GM21447 (cell line): ENCODE measurements around the gene FANK1.

Experiments used
- ATAC-seq: cut with Tn5 transposase; IDR thresholded peaks from one replicate; pipeline ENCODE4 v1.9.1; 2021; ENCODE audit not compliant: unreplicated experiment

Gene FANK1

DNA sequence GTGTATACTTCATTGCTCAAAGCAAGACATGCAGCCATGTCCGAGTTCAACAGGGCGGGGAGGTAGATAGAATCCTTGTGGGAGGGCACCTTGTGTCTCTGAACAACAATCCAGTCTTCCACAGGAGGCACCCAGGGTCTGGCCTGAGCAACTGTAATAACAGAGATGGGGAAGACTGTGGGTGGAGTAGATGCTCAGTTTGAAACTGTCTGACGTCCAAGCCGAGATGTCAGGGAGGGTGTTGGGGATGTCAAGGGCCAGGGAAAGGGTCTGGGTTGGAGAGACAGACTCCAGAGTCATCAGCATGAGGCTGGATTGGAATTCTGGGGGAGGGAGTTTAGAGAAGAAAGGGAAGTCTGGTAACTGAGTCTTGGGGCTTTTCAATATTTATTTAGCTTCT is 88.0 kb downstream of the FANK1 start:
- ATAC-seq: no peak

DNA sequence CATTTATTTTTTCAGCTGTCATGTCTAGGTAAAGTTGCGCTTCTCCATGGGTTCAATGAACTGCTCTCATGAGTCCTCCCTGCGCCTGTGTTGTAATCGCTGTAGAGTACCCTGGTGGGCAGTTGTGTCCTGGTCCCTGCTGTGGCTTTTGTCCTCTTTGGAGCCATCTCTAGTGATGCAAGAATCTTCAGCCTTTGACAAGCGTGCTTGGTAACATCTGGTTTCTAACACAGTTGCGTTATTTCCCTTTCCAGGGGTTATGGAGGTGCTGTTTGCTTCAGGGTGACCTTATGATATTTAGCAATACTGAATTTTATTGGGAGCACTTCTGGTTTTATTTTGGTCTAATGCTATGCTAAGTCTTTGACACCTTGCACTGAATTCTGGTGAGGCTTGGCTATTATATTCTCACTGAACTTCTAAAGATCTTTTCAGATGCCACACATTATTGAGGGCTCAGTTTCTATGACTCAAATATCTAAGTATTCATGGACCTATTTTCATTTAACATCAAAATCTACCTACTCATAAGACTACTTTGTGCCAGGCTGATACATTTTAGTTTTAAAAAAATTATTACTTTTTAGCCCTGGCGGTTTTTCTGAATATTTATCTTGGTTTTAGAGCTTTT is 88.6 kb downstream of the FANK1 start:
- no peak for ATAC-seq

DNA sequence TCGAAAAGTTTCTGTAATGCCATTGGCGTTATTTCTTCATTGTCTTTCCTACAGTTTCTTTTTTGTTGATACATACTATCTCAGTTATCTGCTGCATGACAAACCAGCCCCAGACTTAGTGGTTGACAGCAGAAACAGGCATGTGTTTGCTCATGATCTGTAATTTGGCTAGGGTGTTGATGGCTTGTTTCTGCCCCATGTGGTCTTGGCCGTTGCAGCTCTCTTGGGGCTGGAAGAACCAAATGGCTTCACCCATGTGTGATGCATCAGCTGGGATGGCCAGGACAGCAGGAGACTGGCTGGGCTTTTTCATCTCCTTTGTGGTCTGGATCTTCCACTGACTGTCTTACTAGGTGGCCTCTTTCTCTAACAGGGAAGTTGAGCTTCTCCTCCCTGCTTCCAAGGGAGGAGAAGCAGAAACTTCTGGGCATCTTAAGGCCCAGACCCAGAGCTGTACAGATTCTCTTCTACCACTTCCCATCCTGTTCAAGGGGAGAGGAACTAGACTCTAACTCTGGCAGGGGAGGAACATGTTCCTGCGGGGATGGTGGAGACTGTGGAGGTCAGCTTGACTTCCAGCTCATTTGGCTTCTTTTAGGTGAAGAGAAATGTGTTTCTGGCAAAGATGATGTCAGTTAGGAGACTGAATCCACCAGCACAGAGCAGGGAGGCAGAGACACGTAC is 89.3 kb downstream of the FANK1 start:
- no peak for ATAC-seq

DNA sequence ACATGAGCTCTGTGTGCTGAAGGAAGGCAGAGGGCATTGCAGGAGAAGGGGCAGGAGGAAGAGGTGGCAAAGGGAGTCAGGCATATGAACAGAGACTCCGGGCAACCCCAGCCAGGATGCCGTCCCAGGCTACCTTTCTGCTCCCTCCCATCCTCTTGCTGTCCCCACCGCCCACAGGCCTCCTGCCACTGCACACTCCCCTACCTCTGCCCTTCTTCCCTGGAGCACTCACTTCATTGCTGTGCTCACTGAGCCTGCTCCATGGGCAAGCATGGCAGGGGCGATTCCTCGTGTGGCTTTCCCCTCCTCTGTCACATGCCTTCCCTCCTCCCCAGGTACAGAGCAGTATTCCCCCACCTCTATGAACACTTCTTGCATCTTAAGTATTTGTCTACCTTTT is 93.4 kb downstream of the FANK1 start:
- no peak for ATAC-seq

DNA sequence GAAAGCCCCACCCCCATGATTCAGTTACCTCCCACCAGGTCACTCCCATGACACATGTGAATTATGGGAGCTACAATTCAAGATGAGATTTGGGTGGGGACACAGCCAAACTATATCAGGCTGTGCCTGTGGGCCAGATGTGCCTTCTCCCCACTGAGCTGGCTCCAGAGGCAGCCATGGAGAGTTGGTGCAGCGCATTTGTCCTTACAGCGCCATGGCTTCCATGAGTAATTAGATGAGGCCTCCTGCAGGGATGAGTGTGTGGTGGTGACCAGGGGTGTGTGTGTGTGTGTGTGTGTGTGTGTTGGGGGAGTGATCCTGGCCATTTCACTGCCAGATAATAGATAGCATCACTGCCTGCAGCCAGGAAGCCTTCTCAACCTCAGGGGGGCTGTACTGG is 94.6 kb downstream of the FANK1 start:
- no peak for ATAC-seq

DNA sequence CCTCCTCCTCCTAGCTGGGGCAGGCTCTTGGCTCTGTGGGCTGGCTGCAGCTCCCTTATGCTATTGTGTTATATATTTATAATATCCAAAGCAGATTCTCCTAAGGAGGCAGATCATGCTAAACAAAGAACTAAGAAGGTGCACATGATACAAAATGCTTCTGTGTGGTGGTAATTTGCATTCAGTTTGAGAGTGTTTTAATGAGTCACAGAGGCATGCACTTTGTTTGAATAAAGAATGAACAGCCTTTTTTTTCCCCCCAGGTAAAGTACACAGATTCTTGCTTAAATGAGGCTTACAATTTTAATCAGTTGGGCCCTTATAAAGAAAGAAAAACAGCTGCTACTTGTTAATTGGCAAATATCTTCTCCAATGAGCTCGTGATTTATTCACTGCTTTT is 95.0 kb downstream of the FANK1 start:
- ATAC-seq: no peak

DNA sequence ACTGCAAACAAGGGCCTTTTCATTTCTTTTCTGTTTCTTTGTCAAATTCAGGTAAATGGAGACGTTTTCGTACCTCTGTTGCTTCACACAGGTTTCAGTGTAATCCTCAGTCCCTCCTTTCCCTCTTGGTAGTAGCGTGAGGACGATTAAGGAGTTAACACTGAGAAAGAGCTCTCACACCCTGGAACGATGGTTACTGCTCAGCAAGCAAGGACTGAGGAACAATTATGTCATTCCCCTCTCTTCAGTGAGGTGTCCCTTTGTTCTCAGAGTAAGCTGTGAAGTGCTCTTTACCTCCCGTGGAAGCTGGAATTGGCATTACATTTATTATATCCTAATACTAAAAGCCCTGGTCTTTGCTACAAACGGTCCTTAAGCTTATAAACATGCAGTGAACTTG is 95.9 kb downstream of the FANK1 start:
- no peak for ATAC-seq

DNA sequence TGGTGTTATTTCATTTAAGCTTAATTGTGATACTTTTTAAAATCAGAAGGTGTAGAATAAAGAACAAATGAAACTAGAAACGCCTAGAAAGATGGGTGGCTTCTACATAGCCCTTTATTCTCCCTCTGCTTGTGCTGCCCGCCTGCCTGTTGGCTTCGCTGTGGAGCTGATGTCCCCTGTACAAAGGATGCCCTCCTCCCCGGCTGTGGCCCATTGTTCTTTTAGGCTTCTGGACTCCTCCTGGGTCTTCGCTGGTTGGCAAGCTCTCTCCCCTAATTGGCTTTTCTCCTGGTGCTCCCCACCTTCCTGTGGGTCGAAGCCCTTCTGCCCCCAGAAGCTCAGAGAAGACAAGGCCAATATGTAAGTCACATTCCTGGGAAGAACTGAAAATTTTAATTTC is 98.2 kb downstream of the FANK1 start:
- no peak for ATAC-seq

DNA sequence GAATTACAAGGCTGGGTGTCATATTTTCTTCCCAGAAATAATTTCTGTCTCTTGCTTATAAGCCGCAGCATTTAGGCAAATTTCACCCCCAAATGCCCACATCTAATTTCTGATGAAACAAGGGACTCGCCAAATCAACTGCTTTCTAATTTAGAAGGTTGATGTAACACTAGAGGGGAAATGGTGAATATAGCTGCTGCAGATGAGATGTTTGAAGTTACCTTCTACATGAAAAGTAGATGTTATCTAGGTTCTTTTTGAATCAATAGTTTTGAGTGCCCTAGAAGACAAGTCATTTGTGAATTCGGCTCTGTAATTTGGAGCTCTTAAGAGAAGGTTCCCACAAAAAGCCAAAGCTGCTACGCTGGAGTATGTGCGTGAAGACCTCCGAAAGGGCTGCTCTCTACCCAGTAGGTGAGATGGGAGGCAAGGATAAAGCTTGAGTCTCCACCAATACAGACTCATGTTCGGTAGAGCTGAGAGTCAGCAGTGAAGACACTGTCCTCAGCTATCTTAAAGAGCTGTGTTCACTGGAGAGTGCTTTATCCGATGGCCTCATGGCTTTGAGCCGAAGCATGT is 99.5 kb downstream of the FANK1 start:
- ATAC-seq: no peak

DNA sequence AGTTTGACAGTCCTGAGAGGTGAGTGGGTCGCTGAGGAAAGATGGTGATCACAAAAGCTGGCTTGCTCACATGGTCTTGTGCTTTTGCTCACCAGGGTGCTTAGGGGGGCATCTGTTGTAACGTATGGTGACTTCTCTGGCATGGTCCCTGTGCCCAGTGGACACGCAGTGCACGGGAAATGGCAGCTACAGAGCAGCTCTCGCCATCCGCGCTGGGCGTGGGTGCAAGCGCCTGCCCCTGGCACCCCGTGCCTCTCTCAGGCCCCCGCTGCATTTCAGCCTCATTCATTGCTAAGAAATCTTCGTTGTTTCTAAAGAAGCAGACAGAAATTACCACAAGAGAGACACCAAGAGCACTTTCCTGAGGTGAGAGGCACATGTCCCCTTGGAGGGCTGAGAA is 101.2 kb downstream of the FANK1 start:
- no peak for ATAC-seq

DNA sequence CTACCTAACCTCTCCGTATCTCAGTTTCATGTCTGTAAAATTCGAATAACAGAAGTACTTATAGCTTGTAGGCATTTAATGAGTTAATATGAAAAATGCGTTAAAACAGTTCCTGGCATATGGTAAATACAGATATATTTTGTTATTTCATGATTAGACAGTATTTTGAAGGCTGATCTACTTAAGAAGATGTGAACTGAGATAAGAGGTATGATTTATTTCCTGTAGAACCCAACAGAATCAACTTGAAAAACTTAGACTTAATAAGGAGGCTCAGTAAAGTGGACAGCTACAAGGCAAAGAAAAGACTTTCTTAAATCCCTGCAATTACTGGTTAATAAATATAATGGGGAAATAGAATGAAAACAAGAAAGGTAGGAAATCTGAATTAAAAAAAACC is 103.3 kb downstream of the FANK1 start:
- ATAC-seq: no peak

DNA sequence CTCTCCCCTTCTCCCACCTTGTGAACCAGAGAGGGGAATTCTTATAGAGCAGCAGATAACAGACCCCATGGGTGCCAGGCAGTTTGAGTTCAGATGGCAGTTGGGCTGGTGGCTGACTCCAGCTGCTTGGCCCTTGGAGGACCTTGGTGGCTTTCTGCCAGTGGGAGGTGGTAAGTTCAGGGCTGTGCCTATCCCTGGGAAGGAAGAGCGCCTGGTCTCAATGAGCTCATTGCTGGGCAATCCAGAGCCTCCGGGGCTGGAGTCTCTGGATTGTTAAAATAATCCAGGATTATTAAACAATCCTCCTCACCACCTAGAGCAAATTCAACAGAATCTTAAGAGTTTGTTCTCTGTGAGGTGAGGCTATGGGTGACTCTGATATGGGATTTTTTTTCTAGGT is 105.2 kb downstream of the FANK1 start:
- no peak for ATAC-seq

DNA sequence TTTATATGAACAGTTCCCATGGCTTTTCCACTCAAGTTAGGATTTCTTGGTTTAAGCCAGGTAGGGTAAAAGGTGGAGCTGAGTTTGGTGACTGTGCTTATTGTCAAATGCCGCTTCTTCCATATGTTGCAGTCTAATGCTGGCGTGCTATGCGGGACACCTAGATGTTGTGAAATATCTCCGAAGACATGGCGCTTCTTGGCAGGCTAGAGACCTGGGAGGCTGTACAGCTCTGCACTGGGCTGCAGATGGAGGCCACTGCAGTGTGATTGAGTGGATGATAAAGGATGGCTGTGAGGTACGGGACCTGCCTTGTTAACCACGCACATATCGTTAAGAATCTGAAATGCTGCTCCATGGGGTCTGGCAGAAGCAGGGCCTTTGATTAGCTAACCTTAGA is 108.4 kb downstream of the FANK1 start:
- no peak for ATAC-seq

DNA sequence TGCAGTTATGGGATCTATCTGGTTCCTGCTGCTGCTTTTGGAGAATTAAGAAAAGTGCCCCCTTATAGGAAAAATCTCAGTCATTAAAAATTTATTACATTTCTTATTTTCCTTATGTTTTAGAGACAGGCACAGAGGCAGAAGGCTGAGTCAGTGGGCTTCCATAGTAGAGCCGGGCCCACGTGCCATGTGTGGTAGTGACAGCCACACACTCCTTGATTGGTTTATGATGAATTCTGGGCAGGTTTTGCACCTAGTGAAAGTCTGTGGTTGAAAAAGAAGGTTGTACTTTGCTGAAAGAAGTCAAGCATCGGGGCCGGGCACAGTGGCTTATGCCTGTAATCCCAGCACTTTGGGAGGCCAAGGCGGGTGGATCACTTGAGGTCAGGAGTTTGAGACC is 109.9 kb downstream of the FANK1 start:
- no peak for ATAC-seq

DNA sequence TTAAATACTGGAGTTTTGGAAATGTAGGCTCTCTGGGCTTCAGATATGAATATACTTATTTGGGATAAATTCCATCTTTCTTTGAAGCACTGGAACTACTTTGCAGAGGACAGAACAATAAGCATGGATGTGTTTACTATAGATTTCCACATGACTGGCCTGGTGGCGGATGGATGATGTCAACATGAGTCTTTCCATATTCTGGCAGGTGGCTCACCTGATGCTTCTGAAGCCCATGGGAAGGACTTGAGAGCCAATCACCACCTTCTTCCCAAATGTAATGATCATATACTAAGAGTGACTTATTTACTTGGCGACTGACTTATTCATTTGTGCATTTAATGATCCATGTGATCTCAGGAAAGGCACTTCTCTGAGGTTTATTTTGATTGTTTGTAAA is 110.5 kb downstream of the FANK1 start:
- no peak for ATAC-seq

DNA sequence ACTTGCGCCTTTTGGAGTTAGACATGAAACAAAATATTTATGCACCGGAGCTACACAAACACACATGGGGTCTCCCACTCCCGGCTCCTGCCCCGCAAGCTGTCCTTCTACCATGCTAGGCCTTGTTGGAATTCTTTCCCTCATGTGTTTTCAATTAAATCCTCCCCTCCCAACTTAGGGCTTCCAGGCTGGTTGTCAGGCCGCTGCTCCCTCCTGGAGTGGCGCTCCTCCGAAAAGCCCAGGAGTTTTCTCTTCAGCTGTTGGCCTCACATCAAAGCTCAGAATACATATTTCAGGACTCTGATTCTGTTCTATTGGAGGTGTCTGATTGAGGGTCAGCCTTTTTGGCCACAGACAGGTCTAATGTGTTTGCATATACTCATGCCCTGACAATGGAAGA is 113.3 kb downstream of the FANK1 start:
- ATAC-seq: no peak

DNA sequence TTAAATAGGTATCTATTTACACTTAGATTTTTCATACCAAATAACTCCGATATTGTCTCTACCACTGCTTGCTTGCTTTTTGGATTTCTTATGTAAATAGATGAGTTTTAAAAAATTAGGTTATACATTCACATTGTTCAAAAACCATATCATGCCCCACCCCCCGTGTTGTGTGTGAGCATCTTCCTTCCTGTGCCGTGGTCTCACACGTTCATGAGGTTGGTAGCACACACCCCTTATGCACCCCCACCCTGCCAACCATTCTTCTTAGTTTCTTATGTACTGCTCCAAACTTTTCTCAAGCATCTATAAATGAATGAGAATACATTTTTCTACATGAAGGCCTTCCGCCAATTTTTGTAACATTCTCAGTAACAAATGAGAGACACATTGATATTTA is 115.6 kb downstream of the FANK1 start:
- ATAC-seq: no peak

DNA sequence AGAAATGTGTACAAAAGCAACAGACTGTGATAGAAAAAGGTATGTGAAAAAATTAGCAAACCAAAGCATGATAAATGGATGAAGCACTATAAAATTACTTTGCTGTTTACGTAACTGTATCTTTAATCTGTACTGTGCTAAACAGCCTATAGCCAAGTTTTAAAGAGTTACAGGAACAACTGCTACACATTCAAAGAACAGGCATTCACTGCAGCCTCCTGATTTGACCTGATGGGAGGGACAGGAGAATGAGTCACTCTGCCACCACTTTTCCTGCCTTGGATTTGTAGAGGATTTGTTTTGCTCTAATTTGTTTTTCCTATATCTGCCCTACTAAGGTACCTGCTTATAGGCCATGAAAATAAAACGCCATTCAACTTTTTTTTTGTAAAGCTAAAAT is 116.1 kb downstream of the FANK1 start:
- no peak for ATAC-seq

DNA sequence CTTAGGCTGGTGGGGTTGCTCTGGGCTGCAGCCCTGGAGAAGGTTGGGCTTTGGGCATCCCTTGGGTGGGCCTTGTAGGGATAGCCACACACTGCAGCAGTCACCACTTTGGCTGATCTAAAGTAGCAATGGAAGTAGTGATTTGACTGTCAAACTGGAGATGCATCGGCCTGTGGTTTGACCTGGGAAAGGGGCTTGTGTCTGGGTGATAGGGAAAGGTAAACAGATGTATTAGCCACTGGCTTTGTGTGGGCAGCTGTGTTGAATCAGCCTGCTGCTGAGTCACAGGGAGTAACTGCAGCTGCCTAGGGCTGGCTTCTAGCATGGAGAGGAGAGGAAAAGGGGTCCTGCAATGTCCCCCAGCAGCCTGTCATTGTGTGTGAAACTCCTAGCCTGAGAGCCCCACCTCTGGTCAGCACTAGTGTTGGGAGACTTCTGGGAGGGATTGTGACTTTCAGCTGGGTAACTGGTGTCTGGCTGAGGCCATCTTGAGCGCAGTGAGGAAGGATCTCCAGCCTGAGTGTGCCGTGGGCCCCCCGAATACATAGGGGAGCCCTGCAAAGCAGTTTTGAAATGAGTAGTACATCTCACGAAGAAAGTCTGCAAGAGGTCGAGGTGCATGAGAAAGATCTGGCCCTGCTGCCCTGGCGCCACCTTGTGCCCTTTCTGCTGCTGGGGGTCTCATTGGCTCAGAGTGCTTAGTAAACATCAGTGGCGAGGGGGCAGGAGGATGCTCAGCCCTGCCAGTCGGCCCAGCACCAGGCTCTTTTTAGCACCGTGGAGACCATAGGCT is 117.3 kb downstream of the FANK1 start:
- ATAC-seq: no peak

DNA sequence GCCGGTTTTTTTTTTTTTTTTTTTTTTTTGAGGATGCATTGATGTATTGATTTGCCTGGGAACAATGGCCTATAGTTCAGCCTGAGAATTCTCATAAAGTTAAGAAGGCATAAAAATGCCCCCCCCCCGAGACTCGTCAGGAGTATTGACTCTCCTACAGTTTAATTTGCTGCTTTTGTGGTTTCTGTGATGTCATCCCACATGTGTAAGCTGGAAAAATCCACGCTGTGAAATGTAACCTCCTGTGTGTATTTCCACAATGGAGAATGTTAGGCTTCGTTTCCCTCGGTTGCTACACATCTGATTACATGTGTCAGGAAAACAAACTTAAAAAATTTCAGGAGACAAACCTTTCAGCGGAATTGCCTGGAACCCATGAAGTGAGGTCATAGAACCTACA is 117.9 kb downstream of the FANK1 start:
- no peak for ATAC-seq

DNA sequence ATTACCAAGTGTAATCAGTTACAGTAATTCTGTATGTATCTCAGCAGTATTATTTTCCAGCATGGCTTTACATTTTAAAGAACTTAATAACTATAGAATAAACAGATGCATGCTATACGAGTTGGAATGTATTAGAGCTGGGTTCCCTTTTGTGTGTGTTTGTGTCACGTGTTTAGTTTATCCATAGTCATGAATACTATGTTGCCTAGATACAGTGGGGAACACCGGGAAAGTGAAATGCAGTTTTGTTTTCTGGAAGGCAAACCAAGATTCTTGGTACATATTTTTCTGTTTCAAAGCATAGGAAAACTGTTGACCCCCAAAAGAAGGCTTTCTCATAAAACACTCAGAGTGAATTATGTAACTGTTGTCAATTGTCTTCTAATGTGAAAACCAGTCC is 119.0 kb downstream of the FANK1 start:
- no peak for ATAC-seq
